GM21515 (cell line): ENCODE measurements around the gene CETN1.
A peak's percentile ranks its signal among the peaks of the same experiment; 100 is the strongest.

Experiments used
- ATAC-seq: cut with Tn5 transposase; IDR thresholded peaks from one replicate; pipeline ENCODE4 v1.9.1; 2021; ENCODE audit not compliant: unreplicated experiment

CETN1 gene

GRCh38 chr18:580154-580553 lies at the start of gene CETN1:
Gene CETN1 (plus strand): TSS chr18:580380. CDS start chr18:580409, 29 bp downstream.
- ATAC-seq, result no peak

GRCh38 chr18:532018-532417 lies 48.2 kb upstream of the CETN1 start:
- no peak for ATAC-seq

GRCh38 chr18:532632-533031 lies 47.5 kb upstream of the CETN1 start:
- ATAC-seq, result no peak

- no peak for ATAC-seq
Measured at GRCh38 chr18:533995-534601, 46.1 kb upstream of the CETN1 start.

GRCh38 chr18:543447-544078 lies 36.6 kb upstream of the CETN1 start:
- ATAC-seq, result no peak

- no peak for ATAC-seq
Measured at GRCh38 chr18:549967-550366, 30.2 kb upstream of the CETN1 start.

- peak; percentile 74 for ATAC-seq
Measured at GRCh38 chr18:551404-552061, 28.6 kb upstream of the CETN1 start.

GRCh38 chr18:555705-556457 lies 24.3 kb upstream of the CETN1 start:
- no peak for ATAC-seq

- ATAC-seq, result no peak
Measured at GRCh38 chr18:564708-565561, 15.2 kb upstream of the CETN1 start.

GRCh38 chr18:565562-566061 lies 14.6 kb upstream of the CETN1 start:
- no peak for ATAC-seq

GRCh38 chr18:567122-567521 lies 13.1 kb upstream of the CETN1 start:
- ATAC-seq, result no peak

GRCh38 chr18:568731-569130 lies 11.4 kb upstream of the CETN1 start:
- no peak for ATAC-seq

GRCh38 chr18:570256-570655 lies 9.9 kb upstream of the CETN1 start:
- ATAC-seq, result no peak

- ATAC-seq, result no peak
Measured at GRCh38 chr18:570697-571096, 9.5 kb upstream of the CETN1 start.

GRCh38 chr18:572091-572830 lies 7.9 kb upstream of the CETN1 start:
- ATAC-seq, result no peak

GRCh38 chr18:572831-573289 lies 7.3 kb upstream of the CETN1 start:
- ATAC-seq, result no peak

- ATAC-seq, result no peak
Measured at GRCh38 chr18:573385-573784, 6.8 kb upstream of the CETN1 start.

- no peak for ATAC-seq
Measured at GRCh38 chr18:574149-574860, 5.9 kb upstream of the CETN1 start.
